SK-N-DZ (cell line): Measurements from ENCODE around the gene GSTT2B.
"Not testable (repeated sequence)": the region's sequence is repeated elsewhere in the genome, so short reads cannot be mapped to it uniquely, and the experiment has no call there.

Source experiments
- DNase-seq: peaks from one replicate; pipeline ENCODE4 v3.0.0-alpha.2; 2015; ENCODE audit warnings: low spot score

GSTT2B gene

GRCh38 chr22:23986089-23986488 lies 25.1 kb upstream of the GSTT2B start:
- DNase-seq = not testable (repeated sequence)

DNA sequence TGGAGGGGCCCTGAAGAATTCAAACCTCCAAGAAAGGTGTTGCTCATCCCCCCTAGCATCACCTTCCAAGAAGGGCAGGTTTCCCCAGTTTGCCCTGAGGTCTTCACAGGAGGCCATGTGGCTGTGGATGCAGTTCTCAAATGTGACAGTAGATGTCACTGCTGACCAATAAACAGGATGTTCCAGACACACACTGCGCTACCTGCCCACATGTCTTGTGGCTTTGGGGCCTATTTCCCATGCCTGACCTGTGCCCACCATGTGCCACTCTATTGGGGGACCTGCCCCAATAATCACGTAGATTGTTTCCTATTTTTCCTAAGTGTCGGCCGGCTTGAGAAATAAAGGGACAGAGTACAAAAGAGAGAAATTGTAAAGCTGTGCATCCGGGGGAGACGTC lies 23.4 kb upstream of the GSTT2B start:
- peak; percentile 73 for DNase-seq

GRCh38 chr22:23980567-23980966 lies 19.6 kb upstream of the GSTT2B start:
- DNase-seq = not testable (repeated sequence)

- not testable (repeated sequence) for DNase-seq
Measured at GRCh38 chr22:23979557-23980240, 18.7 kb upstream of the GSTT2B start, which contains the start of gene GSTT2. TSS of gene GSTT2 (plus strand) at chr22:23980134.

DNA sequence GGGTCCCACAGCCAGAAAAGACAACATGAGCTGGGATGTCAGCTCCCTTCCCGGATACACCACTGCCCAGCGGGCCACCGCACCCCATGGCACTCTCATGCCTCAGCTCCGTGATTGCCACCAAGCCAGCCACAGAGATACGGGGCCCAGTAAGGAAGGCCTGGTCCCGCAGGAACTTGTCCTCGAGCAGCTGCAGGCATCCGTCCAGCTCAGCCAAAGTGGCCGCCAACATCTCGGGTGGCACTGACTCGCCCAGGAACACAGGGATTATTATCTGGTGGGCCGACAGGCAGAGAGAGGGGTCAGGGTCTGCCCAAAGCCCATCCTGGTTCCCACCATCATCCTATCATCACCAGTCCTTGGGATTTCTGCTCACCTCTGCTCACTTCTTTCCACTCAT lies 16.3 kb upstream of the GSTT2B start:
- DNase-seq = not testable (repeated sequence)

DNA sequence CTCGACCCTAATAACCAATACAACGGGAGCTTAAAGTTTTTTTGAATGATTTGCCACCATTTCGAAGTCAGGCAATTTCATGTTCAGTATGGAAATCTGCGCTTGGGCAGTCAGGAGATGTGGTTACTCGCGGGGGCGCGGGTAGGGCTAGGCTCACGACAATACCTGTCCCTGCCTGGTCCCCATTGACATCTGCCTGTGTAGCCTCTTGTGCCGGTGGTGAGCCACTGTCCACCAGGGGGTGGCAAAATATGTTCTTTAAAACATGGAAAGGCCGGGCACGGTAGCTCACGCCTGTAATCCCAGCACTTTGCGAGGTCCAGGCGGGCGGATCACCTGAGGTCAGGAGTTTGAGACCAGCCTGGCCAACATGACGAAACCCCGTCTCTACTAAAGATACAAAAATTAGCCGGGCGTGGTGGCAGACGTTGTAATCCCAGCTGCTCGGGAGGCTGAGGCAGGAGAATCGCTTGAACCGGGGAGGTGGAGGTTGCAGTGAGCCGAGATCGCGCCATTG lies 13.9 kb upstream of the GSTT2B start:
- DNase-seq = not testable (repeated sequence)

GRCh38 chr22:23974345-23974744 lies 13.3 kb upstream of the GSTT2B start, which contains the start of gene DDT:
TSS of gene DDT (minus strand) at chr22:23974441. CDS start at chr22:23974414, 27 bp downstream.
- DNase-seq = not testable (repeated sequence)

- DNase-seq = not testable (repeated sequence)
Measured at GRCh38 chr22:23971927-23972326, 10.9 kb upstream of the GSTT2B start.

DNA sequence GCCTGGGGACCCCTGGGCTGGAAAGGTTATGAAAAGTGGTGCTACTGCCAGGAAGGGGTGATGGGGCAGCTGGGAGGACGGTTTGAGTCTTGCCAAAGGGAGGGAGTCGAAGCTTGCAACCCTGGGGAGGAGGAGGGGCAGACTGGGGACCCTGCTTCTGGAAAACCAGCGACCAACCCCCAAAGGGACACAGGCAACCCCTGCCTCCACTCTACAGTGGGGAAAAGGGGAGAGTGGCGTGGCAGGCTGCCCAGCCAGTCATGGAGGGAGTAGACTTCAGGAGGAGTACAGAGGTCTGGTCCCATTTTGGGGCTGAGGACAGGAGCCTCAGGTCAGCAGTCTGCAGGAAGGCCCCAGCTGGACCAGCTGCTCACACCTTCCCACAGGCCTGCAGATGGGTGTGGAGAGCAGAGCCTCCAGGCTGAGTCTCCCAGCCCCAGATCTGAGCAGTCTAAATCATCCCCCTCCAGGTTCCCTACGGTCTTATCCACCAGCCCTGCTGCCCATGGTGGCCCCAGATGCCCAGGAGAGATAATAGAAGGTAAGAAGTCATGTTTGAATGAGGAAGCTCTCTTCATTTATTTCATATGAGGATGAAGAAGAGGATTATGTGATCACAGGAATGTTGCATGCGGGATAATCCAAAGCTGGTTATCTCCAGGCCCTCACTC lies 10.0 kb upstream of the GSTT2B start:
- no peak for DNase-seq

GRCh38 chr22:23970201-23970641 lies 9.2 kb upstream of the GSTT2B start:
- no peak for DNase-seq

GRCh38 chr22:23969071-23969470 lies 8.1 kb upstream of the GSTT2B start:
- DNase-seq = no peak

DNA sequence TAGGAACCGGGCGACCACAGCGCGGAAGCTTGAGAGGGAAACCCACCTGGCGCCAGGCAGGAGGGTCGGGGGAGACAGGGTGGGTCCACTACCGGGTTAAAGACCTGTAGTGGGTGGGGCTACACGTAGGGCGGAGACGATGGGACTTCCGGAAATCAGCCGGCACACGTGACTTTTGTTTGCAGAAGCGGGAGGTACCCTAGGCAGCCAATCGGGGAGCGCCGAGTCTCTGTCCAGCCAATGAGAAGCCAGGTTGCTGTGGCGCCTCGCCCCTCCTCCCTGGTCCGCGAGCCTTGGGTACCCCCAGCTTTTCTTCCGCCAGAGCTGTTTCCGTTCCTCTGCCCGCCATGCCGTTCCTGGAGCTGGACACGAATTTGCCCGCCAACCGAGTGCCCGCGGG lies 5.6 kb upstream of the GSTT2B start, which contains the start of gene DDTL:
Gene DDTL, plus strand, starts transcription at position 321 of the 400 bp plus-strand sequence. Its CDS starts 27 bp downstream, at position 348.
- DNase-seq = not testable (repeated sequence)

GRCh38 chr22:23966094-23966493 lies 5.1 kb upstream of the GSTT2B start:
- DNase-seq = not testable (repeated sequence)

GRCh38 chr22:23956301-23956900 lies 4.6 kb downstream of the GSTT2B start:
- DNase-seq = peak; percentile 73

- DNase-seq = not testable (repeated sequence)
Measured at GRCh38 chr22:23955886-23956285, 5.1 kb downstream of the GSTT2B start.

- DNase-seq = not testable (repeated sequence)
Measured at GRCh38 chr22:23954991-23955305, 6.0 kb downstream of the GSTT2B start.

DNA sequence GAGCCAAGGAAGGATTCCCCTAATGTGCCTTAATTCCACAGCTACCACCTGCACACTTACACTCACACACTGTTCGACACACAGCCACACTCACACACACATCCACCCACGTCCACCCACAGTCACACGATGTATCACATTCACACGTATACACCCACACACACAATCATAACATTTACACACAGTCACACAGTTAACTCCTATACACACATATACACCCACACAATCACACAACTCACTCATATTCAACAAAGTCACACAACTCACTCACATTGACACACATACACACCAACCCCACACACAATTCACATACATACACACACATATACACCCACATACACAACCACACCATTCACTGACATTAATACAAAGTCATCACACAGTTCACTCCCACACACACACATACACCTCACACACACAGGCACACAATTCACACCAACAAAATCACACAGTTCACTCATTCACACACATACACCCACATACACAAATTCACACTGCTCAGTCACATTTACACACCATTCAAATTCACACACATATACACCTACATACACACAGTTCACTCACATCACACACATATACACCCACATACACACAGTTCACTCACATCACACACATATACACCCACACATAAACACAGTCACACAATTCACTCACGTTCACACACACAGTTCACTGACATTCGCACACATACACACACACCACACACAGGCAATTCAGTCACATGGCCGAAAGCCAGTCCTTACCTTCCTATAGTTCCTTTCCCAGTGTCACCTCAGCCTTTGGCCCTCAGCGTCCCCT lies 6.6 kb downstream of the GSTT2B start:
- not testable (repeated sequence) for DNase-seq

DNA sequence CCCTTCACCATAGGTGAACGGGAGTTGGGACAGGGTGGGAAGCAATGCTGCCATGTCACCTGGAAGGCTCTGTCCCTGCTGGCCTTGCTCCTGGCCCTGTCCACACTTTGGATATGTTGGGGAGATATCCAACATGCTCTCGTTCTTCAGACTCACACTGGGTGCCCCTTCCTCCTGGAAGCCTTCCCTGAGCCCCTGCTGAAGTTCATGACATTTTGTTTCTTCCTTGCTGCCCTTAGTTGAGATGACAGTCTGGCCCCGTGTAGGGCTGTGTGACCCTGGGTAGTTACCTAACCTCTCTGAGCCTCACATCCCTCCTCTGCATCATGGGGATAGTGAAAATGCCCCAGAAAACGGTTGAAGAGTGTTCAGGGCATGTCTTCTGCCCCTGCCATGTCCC lies 7.5 kb downstream of the GSTT2B start:
- DNase-seq = not testable (repeated sequence)

DNA sequence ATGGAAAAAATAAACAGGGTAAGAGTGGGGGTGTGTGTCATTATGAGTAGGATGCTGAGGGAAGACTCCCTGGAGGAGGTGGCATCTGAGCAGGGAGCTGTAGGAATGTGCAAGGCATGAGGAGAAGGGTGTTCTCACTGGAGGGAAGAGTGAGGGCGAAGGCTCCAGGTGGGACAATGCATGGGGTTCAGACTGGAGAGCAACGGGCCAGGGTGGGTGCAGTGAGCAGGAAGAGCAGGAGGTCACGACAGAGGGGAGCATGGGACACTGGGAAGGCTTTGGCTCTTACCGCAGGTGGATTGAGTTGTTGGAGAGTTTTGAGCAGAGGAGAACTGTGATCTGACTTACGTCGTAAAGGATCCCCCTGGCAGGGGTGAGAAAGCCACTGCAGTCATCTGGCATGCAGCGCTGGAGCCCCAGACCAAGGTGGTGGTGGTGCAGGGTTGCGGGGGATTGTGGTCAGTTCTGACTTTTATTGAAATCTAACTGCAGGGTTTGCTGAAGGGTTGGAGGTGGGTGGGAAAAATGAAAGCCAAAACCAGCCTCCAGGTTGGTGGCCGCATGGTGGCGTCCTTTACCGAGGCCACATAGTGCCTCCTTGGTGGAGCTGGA lies 8.1 kb downstream of the GSTT2B start:
- DNase-seq = not testable (repeated sequence)

GRCh38 chr22:23951383-23951782 lies 9.6 kb downstream of the GSTT2B start:
- DNase-seq = not testable (repeated sequence)

DNA sequence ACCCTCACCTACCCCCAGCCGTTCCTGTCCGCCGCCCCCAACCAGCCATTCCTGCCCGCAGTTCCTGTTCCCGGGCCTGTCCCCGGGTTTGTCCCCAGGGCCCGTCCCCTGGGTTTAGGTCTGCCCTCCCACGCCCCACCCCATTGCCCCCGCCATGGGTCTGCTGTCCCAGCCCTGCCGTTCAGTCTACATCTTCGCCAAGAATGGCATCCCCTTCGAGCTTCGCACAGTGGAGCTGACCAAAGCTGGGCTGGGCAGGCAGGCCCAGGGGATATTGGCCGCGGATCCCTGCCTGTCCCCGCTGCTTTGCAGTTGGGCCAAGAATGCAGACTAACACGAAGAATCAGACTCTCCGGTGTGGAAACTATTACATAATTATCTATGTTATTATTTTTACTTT lies 11.2 kb downstream of the GSTT2B start:
- DNase-seq = not testable (repeated sequence)
